ENCODE measurements around the gene TMEM243. TPM values are rescaled to one million over a fixed set of nuclear protein-coding genes. Genes with fewer than 3 reads are reported as not detected.
"Not testable (repeated sequence)": the region's sequence is repeated elsewhere in the genome, so short reads cannot be mapped to it uniquely, and the experiment has no call there.

The TMEM243 gene
- total and polyA plus RNA-seq, 3 donors from 2014 or later: 21.9 to 27.6 (median 26.3) TPM

DNA sequence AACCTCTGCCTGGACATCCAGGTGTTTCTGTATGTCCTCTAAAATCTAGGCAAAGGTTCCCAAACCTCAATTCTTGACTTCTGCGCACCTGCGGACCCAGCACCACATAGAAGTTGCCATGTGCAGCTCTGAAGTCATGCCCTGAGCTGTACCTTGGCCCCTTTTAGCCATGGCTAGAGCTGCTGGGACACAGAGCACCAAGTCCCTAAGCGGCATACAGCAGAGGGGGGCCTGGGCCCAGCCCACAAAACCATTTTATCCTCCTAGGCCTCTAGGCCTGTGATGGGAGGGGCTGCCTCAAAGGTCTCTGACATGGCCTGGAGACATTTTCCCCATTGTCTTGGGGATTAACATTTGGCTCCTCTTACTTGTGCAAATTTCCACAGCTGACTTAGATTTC, 14.6 kb downstream of the TMEM243 start:
- intact Hi-C loops (cut with DNase I; ENCODE audit: low total_unique reads): no loop called here
- WGBS, 2 donors: 63 to 100% methylated on average over 1 to 3 of the region's 3 CpGs
- Histone ChIP-seq H3K36me3 (ENCODE audit: low read depth, missing control alignments) (no peaks in the 10 kb centered on the region), H3K4me3 (no peak overlapping the region), H3K27me3 (no peaks in the 10 kb centered on the region), H3K4me1 (peaks cover 3% of the 10 kb centered on the region), H3K27ac (no peak overlapping the region), H3K9me3 (no peaks in the 10 kb centered on the region)
- no peak for DNase-seq
- TF ChIP-seq CTCF (IDR thresholded peaks at IDR 0.05) (no peak), POLR2A (IDR thresholded peaks at IDR 0.05) (no peak)

GRCh38 chr7:87203929-87204328, 15.6 kb downstream of the TMEM243 start:
- intact Hi-C loops (cut with DNase I; ENCODE audit: low total_unique reads); H3K36me3 ChIP-seq (ENCODE audit: low read depth, missing control alignments); H3K9me3 ChIP-seq; DNase-seq; H3K27ac ChIP-seq; H3K4me1 ChIP-seq; H3K27me3 ChIP-seq; H3K4me3 ChIP-seq: not testable (repeated sequence)
- 81 to 88% methylated on average over 4 of the region's 4 CpGs for WGBS, 2 donors

- no peak for DNase-seq
- Histone ChIP-seq H3K27ac (no peak overlapping the region), H3K9me3 (no peaks in the 10 kb centered on the region), H3K4me1 (peaks cover 3% of the 10 kb centered on the region), H3K36me3 (ENCODE audit: low read depth, missing control alignments) (no peaks in the 10 kb centered on the region), H3K4me3 (no peak overlapping the region), H3K27me3 (no peaks in the 10 kb centered on the region)
- intact Hi-C loops (cut with DNase I; ENCODE audit: low total_unique reads): no loop called here
- TF ChIP-seq CTCF (IDR thresholded peaks at IDR 0.05) (no peak), POLR2A (IDR thresholded peaks at IDR 0.05) (no peak)
- 93 to 95% methylated on average over 2 of the region's 2 CpGs for WGBS, 2 donors
These were observed 16.8 kb downstream of the TMEM243 start for GRCh38 chr7:87202705-87203104.

DNA sequence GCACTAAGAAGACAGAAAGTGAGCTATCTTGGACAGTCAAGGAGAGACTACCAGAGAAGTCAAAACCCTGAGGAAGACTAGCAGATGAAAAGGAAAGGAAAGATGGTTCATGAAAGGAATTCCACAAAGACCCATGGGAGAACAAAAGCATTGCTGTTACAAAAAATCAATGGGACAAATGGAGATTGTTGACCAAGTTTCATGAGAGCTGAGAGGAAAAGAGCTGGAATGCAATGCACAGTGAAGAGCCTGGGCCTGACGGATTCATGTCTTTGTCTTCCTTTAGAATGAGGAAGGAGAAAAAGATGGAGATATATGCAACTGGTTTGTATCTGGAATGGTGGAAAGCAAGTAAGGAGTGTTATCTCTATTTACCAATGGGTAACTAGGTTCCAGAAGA, 17.3 kb downstream of the TMEM243 start:
- intact Hi-C loops (cut with DNase I; ENCODE audit: low total_unique reads): no loop called here
- Histone ChIP-seq H3K27me3 (no peaks in the 10 kb centered on the region), H3K4me3 (no peak overlapping the region), H3K36me3 (ENCODE audit: low read depth, missing control alignments) (no peaks in the 10 kb centered on the region), H3K27ac (no peak overlapping the region), H3K4me1 (peaks cover 3% of the 10 kb centered on the region), H3K9me3 (no peaks in the 10 kb centered on the region)
- no peak for DNase-seq
- WGBS, 2 donors: 93 to 100% methylated on average over 1 of the region's 1 CpG
- TF ChIP-seq CTCF (IDR thresholded peaks at IDR 0.05) (no peak), POLR2A (IDR thresholded peaks at IDR 0.05) (no peak)

- H3K9me3 ChIP-seq: no peaks in the 10 kb centered on the region
- intact Hi-C loops (cut with DNase I; ENCODE audit: low total_unique reads): no loop called here
- TF ChIP-seq CTCF (IDR thresholded peaks at IDR 0.05) (no peak), POLR2A (IDR thresholded peaks at IDR 0.05) (no peak)
- peak; percentile 21 for DNase-seq
- H3K27ac ChIP-seq: peak overlapping the region in 1 of 2 donors; percentile 34
- H3K4me1 ChIP-seq: peaks cover 3% of the 10 kb centered on the region
- no peaks in the 10 kb centered on the region for H3K36me3 ChIP-seq (ENCODE audit: low read depth, missing control alignments)
- H3K4me3 ChIP-seq: no peak overlapping the region
- no peaks in the 10 kb centered on the region for H3K27me3 ChIP-seq
- WGBS, 2 donors: 54 to 57% methylated on average over 6 of the region's 6 CpGs
These were observed 19.7 kb downstream of the TMEM243 start for GRCh38 chr7:87199700-87200450.
